ENCODE data around the gene SHB. TPM values are rescaled to one million over a fixed set of nuclear protein-coding genes. Genes with fewer than 3 reads are reported as not detected.
A peak's percentile ranks its signal among the peaks of the same experiment; 100 is the strongest.

Gene SHB
- total and polyA plus RNA-seq, 2 of the 13 experiments (the other 11 are each of a cell fraction or from before 2014, with no cell fraction given): 19.4 to 20.7 TPM

- peak; percentile 77 for TF ChIP-seq NCOA2 (CRISPR knock-in tag; IDR thresholded peaks at IDR 0.05)
- no peak for TF ChIP-seq ELF1 (CRISPR knock-in tag; IDR thresholded peaks at IDR 0.05)
- no peak for TF ChIP-seq ATAD3A (CRISPR knock-in tag; IDR thresholded peaks at IDR 0.05)
- no peak for TF ChIP-seq ZHX1 (CRISPR knock-in tag; IDR thresholded peaks at IDR 0.05; ENCODE audit: low read depth)
- TF ChIP-seq YY1 (IDR thresholded peaks at IDR 0.05; ENCODE audit: insufficient read depth, insufficient replicate concordance, low read depth, low read length): no peak
- TF ChIP-seq SETDB1 (CRISPR knock-in tag; IDR thresholded peaks at IDR 0.05; ENCODE audit: borderline replicate concordance): no peak
- TF ChIP-seq TBX2 (CRISPR knock-in tag; IDR thresholded peaks at IDR 0.05; ENCODE audit: borderline replicate concordance): peak; percentile 91
- TF ChIP-seq TBX3 (IDR thresholded peaks at IDR 0.05; ENCODE audit: borderline replicate concordance): 0 out of 2 replicates have a peak, but pooled peaks have one; percentile 32
- no peak for TF ChIP-seq KAT7 (CRISPR knock-in tag; IDR thresholded peaks at IDR 0.05; ENCODE audit: borderline replicate concordance)
- TF ChIP-seq CSRNP1 (CRISPR knock-in tag; IDR thresholded peaks at IDR 0.05): no peak
- no peak for TF ChIP-seq TFDP2 (CRISPR knock-in tag; IDR thresholded peaks at IDR 0.05)
- TF ChIP-seq RBFOX2 (IDR thresholded peaks at IDR 0.05; ENCODE audit: low read depth, low read length): 0 out of 2 replicates have a peak, but pooled peaks have one; percentile 18
- peak; percentile 31; the same call in 1 of the 2 replicates for TF ChIP-seq SALL1 (CRISPR knock-in tag; IDR thresholded peaks at IDR 0.05)
- TF ChIP-seq ISX (CRISPR knock-in tag; conservative IDR thresholded peaks at IDR 0.05): no peak
- TF ChIP-seq SMARCC2 (IDR thresholded peaks at IDR 0.05): no peak
- no peak for TF ChIP-seq KLF16 (CRISPR knock-in tag; IDR thresholded peaks at IDR 0.05)
- no peak for TF ChIP-seq ZNF790 (CRISPR knock-in tag; IDR thresholded peaks at IDR 0.05; ENCODE audit: borderline replicate concordance)
- peak; percentile 60 for TF ChIP-seq PPARG (CRISPR knock-in tag; conservative IDR thresholded peaks at IDR 0.05)
- TF ChIP-seq ZNF20 (CRISPR knock-in tag; IDR thresholded peaks at IDR 0.05): no peak
- TF ChIP-seq MYNN (CRISPR knock-in tag; IDR thresholded peaks at IDR 0.05; ENCODE audit: low read depth): no peak
- TF ChIP-seq NCOA5 (CRISPR knock-in tag; IDR thresholded peaks at IDR 0.05): no peak
- no peak for TF ChIP-seq HIC2 (CRISPR knock-in tag; IDR thresholded peaks at IDR 0.05; ENCODE audit: low read depth)
- peak; percentile 70; the same call in 1 of the 2 replicates for TF ChIP-seq KMT2A (CRISPR knock-in tag; IDR thresholded peaks at IDR 0.05)
Measured at GRCh38 chr9:38062498-38063362, 6.3 kb downstream of the SHB start (continued).

Data from HepG2 (cell line).